ENCODE results near the gene RPE.

The RPE gene

GRCh38 chr2:209984291-209984690 lies 18.1 kb upstream of the RPE start:
- no peak for DNase-seq (ENCODE audit: extremely low read depth, low read depth)
- no peak for TF ChIP-seq CTCF (IDR thresholded peaks at IDR 0.05; ENCODE audit: low read depth, low read length)

DNA sequence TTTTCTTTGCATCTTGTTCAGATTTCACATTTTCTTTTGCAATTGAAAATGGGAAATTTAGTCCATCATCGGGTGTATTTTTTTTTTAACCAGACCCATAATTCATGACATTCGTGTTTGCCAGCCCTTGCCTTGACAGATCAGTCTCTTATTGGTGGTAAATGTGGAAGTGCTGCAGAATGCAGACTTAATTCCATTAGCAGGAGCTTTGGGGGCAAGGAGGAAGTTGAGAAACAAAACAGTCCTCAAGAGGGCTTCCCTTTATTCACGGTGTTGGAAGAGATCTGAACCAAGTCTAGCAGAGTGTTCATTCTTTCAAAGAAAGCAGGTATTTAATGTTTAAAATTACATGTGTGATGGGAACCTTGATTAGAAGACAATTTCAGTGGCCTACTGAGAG lies 16.6 kb upstream of the RPE start:
- DNase-seq (ENCODE audit: extremely low read depth, low read depth), result no peak
- no peak for TF ChIP-seq CTCF (IDR thresholded peaks at IDR 0.05; ENCODE audit: low read depth, low read length)

- no peak for TF ChIP-seq CTCF (IDR thresholded peaks at IDR 0.05; ENCODE audit: low read depth, low read length)
- no peak for DNase-seq (ENCODE audit: extremely low read depth, low read depth)
These were observed 16.0 kb upstream of the RPE start for GRCh38 chr2:209986415-209986814.

DNA sequence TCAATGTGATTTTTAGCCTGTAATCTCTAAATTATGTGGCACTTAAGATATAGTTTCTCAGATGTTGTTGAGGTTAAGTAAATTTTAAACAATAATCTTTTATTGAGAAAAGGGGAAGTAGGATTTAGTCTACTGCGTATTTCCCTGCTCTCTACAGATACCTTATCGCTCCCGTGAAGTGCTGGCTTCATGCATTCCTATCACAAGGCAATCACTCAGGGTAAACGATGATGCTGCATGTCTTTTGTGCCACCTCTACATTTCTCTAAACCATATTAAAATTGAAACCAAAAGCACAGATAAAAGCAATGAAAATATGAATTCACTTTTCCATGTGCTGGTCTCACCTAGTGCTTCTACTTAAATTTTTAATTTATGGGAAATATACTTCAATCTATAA lies 14.4 kb upstream of the RPE start:
- TF ChIP-seq CTCF (IDR thresholded peaks at IDR 0.05; ENCODE audit: low read depth, low read length), result no peak
- DNase-seq (ENCODE audit: extremely low read depth, low read depth), result no peak

- no peak for TF ChIP-seq CTCF (IDR thresholded peaks at IDR 0.05; ENCODE audit: low read depth, low read length)
- DNase-seq (ENCODE audit: extremely low read depth, low read depth), result no peak
These were observed 11.6 kb upstream of the RPE start for GRCh38 chr2:209990838-209991237.

GRCh38 chr2:209993968-209994367 lies 8.5 kb upstream of the RPE start:
- no peak for TF ChIP-seq CTCF (IDR thresholded peaks at IDR 0.05; ENCODE audit: low read depth, low read length)
- no peak for DNase-seq (ENCODE audit: extremely low read depth, low read depth)

DNA sequence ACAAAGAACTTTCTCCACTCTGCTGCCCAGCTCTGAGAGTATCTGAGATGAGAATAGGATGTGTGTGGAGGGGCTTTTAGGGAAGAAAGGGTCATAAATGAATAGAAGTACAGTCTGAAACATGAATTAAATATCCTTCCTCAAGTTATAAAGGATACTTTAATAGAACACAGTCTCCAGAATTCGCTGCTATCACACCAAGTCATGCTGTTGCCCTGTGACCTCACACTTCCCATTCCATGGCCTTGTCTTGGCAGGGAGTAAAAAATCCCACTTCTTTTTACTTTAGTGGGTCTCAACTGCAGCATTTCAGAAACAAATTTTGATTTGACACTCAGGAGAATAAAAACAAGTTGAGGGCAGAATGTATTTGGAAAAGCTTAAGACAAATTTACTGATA lies 3.8 kb upstream of the RPE start:
- no peak for TF ChIP-seq CTCF (IDR thresholded peaks at IDR 0.05; ENCODE audit: low read depth, low read length)
- no peak for DNase-seq (ENCODE audit: extremely low read depth, low read depth)

Measured in AG09319 (cell line).